Transverse colon (tissue), 4 donors: Measurements from ENCODE around the gene ZNF324B.

Source experiments
- CTCF ChIP-seq, 5 experiments: fragments of 200-600 bp in 3 of 5; fragments of 450-650 bp in 2 of 5; sonication (generic) in 3 of 5; IDR thresholded peaks; 1 replicate in 2 of 5; 2 replicates in 3 of 5; pipeline ENCODE4 v1.5.1; 2016 to 2017; ENCODE audit warnings: antibody characterized with exemption in 5 of 5, inconsistent platforms in 3 of 5, mild to moderate bottlenecking in 2 of 5, moderate library complexity in 1 of 5
- POLR2A ChIP-seq: fragments of 450-650 bp; IDR thresholded peaks from one replicate; pipeline ENCODE4 v1.6.1; 2016; ENCODE audit warnings: antibody characterized with exemption, mild to moderate bottlenecking, moderate library complexity
- POLR2AphosphoS5 ChIP-seq, 3 donors: sonication (generic); formaldehyde crosslinking; IDR thresholded peaks; one replicate each; pipeline ENCODE4 v1.6.1; 2016; ENCODE audit warnings: antibody characterized with exemption in 3 of 3

- TF ChIP-seq POLR2AphosphoS5 (IDR thresholded peaks at IDR 0.05) (no peak), CTCF (IDR thresholded peaks at IDR 0.05) (no peak), POLR2A (no peak)
These were observed 20.3 kb downstream of the ZNF324B start for GRCh38 chr19:58471736-58472135.
